Body of pancreas (tissue), 4 donors: ENCODE measurements around the gene IPPK.

Experiments
- CTCF ChIP-seq, 7 experiments: fragments of 450-650 bp in 4 of 7; fragments of 200-600 bp in 3 of 7; sonication (generic) in 3 of 7; IDR thresholded peaks; one replicate each; pipeline ENCODE4 v1.5.1; 2016 to 2019; ENCODE audit warnings: antibody characterized with exemption in 7 of 7
- POLR2A ChIP-seq, 3 donors: fragments of 450-650 bp; IDR thresholded peaks; one replicate each; pipeline ENCODE4 v1.6.1; 2016; ENCODE audit warnings: antibody characterized with exemption in 3 of 3, mild to moderate bottlenecking in 2 of 3

GRCh38 chr9:92707530-92707929 lies 37.6 kb upstream of the IPPK start:
- TF ChIP-seq CTCF (IDR thresholded peaks at IDR 0.05): no peak
- TF ChIP-seq POLR2A (IDR thresholded peaks at IDR 0.05): no peak
